Prostate gland (tissue), 2 donors: ENCODE data around the gene FANCD2.

ENCODE experiments used
- CTCF ChIP-seq, 4 experiments: fragments of 200-600 bp in 2 of 4; fragments of 450-650 bp in 2 of 4; sonication (generic) in 2 of 4; IDR thresholded peaks; 1 replicate in 3 of 4; 2 replicates in 1 of 4; pipeline ENCODE4 v1.5.1; 2016 to 2019; ENCODE audit warnings: antibody characterized with exemption in 4 of 4, mild to moderate bottlenecking in 2 of 4, moderate library complexity in 2 of 4
- POLR2AphosphoS5 ChIP-seq: sonication (generic); formaldehyde crosslinking; IDR thresholded peaks from one replicate; pipeline ENCODE4 v1.6.1; 2017; ENCODE audit warnings: antibody characterized with exemption

- TF ChIP-seq CTCF (IDR thresholded peaks at IDR 0.05) (no peak), POLR2AphosphoS5 (no peak)
These were observed 63.9 kb downstream of the FANCD2 start for GRCh38 chr3:10090179-10090578.
